Measurements from ENCODE around the gene PARD3.

Gene PARD3

GRCh38 chr10:34126371-34127151 lies 688.5 kb downstream of the PARD3 start:
- no peak overlapping the region for H3K4me3 ChIP-seq (ENCODE audit: control insufficient read depth, low read depth, low read length)
- no peak for TF ChIP-seq CTCF (conservative IDR thresholded peaks at IDR 0.05; ENCODE audit: control insufficient read depth, insufficient read depth, low read depth, low read length)
- no peak for DNase-seq (ENCODE audit: low read depth)

GRCh38 chr10:34125702-34126101 lies 689.4 kb downstream of the PARD3 start:
- DNase-seq (ENCODE audit: low read depth): no peak
- no peak overlapping the region for H3K4me3 ChIP-seq (ENCODE audit: control insufficient read depth, low read depth, low read length)
- TF ChIP-seq CTCF (conservative IDR thresholded peaks at IDR 0.05; ENCODE audit: control insufficient read depth, insufficient read depth, low read depth, low read length): no peak

GRCh38 chr10:34124522-34125035 lies 690.5 kb downstream of the PARD3 start:
- TF ChIP-seq CTCF (conservative IDR thresholded peaks at IDR 0.05; ENCODE audit: control insufficient read depth, insufficient read depth, low read depth, low read length): no peak
- H3K4me3 ChIP-seq (ENCODE audit: control insufficient read depth, low read depth, low read length): no peak overlapping the region
- peak; percentile 73 for DNase-seq (ENCODE audit: low read depth)

- no peak for TF ChIP-seq CTCF (conservative IDR thresholded peaks at IDR 0.05; ENCODE audit: control insufficient read depth, insufficient read depth, low read depth, low read length)
- DNase-seq (ENCODE audit: low read depth): no peak
These were observed 693.1 kb downstream of the PARD3 start for GRCh38 chr10:34121781-34122622.

GRCh38 chr10:34121125-34121753 lies 693.9 kb downstream of the PARD3 start:
- DNase-seq (ENCODE audit: low read depth): no peak
- no peak for TF ChIP-seq CTCF (conservative IDR thresholded peaks at IDR 0.05; ENCODE audit: control insufficient read depth, insufficient read depth, low read depth, low read length)
- no peak overlapping the region for H3K4me3 ChIP-seq (ENCODE audit: control insufficient read depth, low read depth, low read length)

More at GRCh38 chr10:34121781-34122622, 693.1 kb downstream of the PARD3 start:
- H3K4me3 ChIP-seq (ENCODE audit: control insufficient read depth, low read depth, low read length): no peak overlapping the region

- no peak for TF ChIP-seq CTCF (conservative IDR thresholded peaks at IDR 0.05; ENCODE audit: control insufficient read depth, insufficient read depth, low read depth, low read length)
- no peak overlapping the region for H3K4me3 ChIP-seq (ENCODE audit: control insufficient read depth, low read depth, low read length)
- DNase-seq (ENCODE audit: low read depth): no peak
These were observed 695.6 kb downstream of the PARD3 start for GRCh38 chr10:34119456-34119855.

Data from fibroblast of mammary gland (primary cell).